PC-9 (cell line): ENCODE data around the gene PLA2G15.

Experiments
- CTCF ChIP-seq: fragments of 200-600 bp; sonication (generic); conservative IDR thresholded peaks from 2 replicates; pipeline ENCODE4 v1.6.1; 2017; ENCODE audit warnings: mixed run types, antibody characterized with exemption, mild to moderate bottlenecking, moderate library complexity
- EZH2 ChIP-seq: fragments of 200-600 bp; sonication (generic); IDR thresholded peaks from 2 replicates; pipeline ENCODE4 v1.8.0; 2017; ENCODE audit warnings: antibody characterized with exemption, low read depth

GRCh38 chr16:68289202-68289601 is 44.0 kb downstream of the PLA2G15 start:
- no peak for TF ChIP-seq CTCF
- no peak for TF ChIP-seq EZH2
